ENCODE measurements around the gene VAMP8.

DNA sequence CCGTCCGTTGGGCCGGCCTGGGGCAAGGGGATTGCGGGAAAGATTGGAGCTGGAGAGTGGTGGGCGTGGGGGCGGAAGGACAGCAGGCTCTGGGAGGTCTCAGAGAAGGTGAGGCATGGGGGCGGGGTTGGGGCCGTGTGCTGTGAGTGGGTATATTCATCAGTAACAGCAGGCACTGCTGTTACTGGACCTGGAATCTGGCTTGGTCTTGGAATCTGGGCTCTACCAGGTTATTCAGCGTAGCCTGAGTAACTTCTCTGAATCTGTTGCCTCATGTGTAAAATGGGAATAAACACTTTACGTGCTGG lies 18.6 kb downstream of the VAMP8 start:
- TF ChIP-seq, protein P1, sequence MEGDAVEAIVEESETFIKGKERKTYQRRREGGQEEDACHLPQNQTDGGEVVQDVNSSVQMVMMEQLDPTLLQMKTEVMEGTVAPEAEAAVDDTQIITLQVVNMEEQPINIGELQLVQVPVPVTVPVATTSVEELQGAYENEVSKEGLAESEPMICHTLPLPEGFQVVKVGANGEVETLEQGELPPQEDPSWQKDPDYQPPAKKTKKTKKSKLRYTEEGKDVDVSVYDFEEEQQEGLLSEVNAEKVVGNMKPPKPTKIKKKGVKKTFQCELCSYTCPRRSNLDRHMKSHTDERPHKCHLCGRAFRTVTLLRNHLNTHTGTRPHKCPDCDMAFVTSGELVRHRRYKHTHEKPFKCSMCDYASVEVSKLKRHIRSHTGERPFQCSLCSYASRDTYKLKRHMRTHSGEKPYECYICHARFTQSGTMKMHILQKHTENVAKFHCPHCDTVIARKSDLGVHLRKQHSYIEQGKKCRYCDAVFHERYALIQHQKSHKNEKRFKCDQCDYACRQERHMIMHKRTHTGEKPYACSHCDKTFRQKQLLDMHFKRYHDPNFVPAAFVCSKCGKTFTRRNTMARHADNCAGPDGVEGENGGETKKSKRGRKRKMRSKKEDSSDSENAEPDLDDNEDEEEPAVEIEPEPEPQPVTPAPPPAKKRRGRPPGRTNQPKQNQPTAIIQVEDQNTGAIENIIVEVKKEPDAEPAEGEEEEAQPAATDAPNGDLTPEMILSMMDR (IDR thresholded peaks at IDR 0.05; ENCODE audit: low read length): no peak
- TF ChIP-seq EZH2 (optimal IDR thresholded peaks at IDR 0.05; ENCODE audit: low read depth, low read length): no peak
- no peak for TF ChIP-seq EZH2phosphoT487 (IDR thresholded peaks at IDR 0.05; ENCODE audit: low read length)

All from MM.1S (cell line).